ENCODE data around the gene ICAM1.

ICAM1 gene

GRCh38 chr19:10328558-10329429 is 57.9 kb downstream of the ICAM1 start:
- no peak for DNase-seq

GRCh38 chr19:10329555-10329954 is 58.6 kb downstream of the ICAM1 start:
- no peak for DNase-seq

- DNase-seq: no peak
Observed at GRCh38 chr19:10332158-10332964, 61.4 kb downstream of the ICAM1 start.

GRCh38 chr19:10332965-10333757 is 62.2 kb downstream of the ICAM1 start, which contains the start of gene RAVER1:
RAVER1 (minus strand) TSS chr19:10333529; CDS start chr19:10333507, 22 bp downstream.
- DNase-seq: peak; percentile 99

GRCh38 chr19:10333758-10334587 is 63.1 kb downstream of the ICAM1 start:
- DNase-seq: no peak

- peak; percentile 95 for DNase-seq
Observed at GRCh38 chr19:10334588-10335351, 63.9 kb downstream of the ICAM1 start.

GRCh38 chr19:10335352-10335985 is 64.5 kb downstream of the ICAM1 start:
- no peak for DNase-seq

Measured in femur (tissue), 1 donor.